SU-DHL-6 (cell line): ENCODE data around the gene CAMK4.

Experiments
- EZH2phosphoT487 ChIP-seq: fragments of 200-600 bp; sonication (generic), shearing (Covaris generic); conservative IDR thresholded peaks from 2 replicates; pipeline ENCODE4 v1.6.1; 2018; ENCODE audit warnings: mild to moderate bottlenecking, antibody characterized with exemption, low read length, moderate library complexity, mixed read lengths
- TF ChIP-seq, protein P1 (sequence below): fragments of 200-600 bp; sonication (generic); IDR thresholded peaks from one replicate; pipeline ENCODE4 v1.5.1; 2017; ENCODE audit warnings: antibody characterized with exemption, mild to moderate bottlenecking, low read length, moderate library complexity; ENCODE audit not compliant: insufficient read depth, poor library complexity, severe bottlenecking

DNA sequence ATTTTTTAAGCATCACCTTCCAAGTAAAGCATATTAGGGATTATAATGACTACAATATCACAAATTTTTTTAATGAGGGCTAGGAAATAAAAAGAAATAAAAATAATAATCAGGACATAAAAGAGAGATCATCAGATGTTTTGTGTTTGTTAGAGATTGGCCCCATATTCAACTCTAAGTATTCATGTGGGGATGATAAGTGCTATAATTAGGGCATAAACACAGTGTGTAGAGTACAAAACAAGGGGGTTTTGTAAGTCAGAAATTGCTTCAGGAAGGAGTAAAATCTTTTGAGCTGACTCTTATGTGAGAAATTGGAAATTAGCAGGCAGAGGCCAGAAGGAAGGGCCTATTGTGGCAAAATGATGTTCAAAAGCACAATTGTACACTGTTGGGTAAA lies 160.9 kb downstream of the CAMK4 start:
- TF ChIP-seq, protein P1, sequence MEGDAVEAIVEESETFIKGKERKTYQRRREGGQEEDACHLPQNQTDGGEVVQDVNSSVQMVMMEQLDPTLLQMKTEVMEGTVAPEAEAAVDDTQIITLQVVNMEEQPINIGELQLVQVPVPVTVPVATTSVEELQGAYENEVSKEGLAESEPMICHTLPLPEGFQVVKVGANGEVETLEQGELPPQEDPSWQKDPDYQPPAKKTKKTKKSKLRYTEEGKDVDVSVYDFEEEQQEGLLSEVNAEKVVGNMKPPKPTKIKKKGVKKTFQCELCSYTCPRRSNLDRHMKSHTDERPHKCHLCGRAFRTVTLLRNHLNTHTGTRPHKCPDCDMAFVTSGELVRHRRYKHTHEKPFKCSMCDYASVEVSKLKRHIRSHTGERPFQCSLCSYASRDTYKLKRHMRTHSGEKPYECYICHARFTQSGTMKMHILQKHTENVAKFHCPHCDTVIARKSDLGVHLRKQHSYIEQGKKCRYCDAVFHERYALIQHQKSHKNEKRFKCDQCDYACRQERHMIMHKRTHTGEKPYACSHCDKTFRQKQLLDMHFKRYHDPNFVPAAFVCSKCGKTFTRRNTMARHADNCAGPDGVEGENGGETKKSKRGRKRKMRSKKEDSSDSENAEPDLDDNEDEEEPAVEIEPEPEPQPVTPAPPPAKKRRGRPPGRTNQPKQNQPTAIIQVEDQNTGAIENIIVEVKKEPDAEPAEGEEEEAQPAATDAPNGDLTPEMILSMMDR: no peak
- no peak for TF ChIP-seq EZH2phosphoT487
